HCT116 (cell line): ENCODE measurements around the gene EXOC6B. TPM values are rescaled to one million over a fixed set of nuclear protein-coding genes. Genes with fewer than 3 reads are reported as not detected.

Source experiments
- ATAC-seq: fragments of 200-7000 bp; cut with Tn5 transposase; 2 replicates; pipeline ENCODE4 v1.9.1; 2020; ENCODE audit warnings: mild to moderate bottlenecking, moderate library complexity
- BruUV-seq: library from RNA; stranded (reverse); fragments of 400-500 nt; replicated peaks from 2 replicates; lab custom pipeline; 2021; lab: Mats Ljungman, UMichigan
- CTCF ChIA-PET: fragments of 300-600 bp; sonication (Branson Sonifier 250); formaldehyde crosslinking; loops from one replicate; lab custom pipeline; 2021; ENCODE audit warnings: antibody characterized with exemption; lab: Charles Lee
- POLR2A ChIA-PET: fragments of 300-600, 350-600 bp; sonication (Branson Sonifier 250); formaldehyde crosslinking; loops from one replicate; lab custom pipeline; 2021; ENCODE audit warnings: antibody characterized with exemption; lab: Charles Lee
- RAD21 ChIA-PET, 2 experiments: fragments of 300-600 bp; sonication (Branson Sonifier 250); formaldehyde crosslinking; loops; one replicate each; lab custom pipeline; 2023; ENCODE audit warnings: low total read pairs in 2 of 2; ENCODE audit not compliant: uncharacterized antibody in 2 of 2, unreplicated experiment in 2 of 2, low non-redundant PET in 1 of 2; lab: Charles Lee
- DNase-seq: peaks from one replicate; pipeline ENCODE4 v3.0.0-alpha.2; 2010; ENCODE audit warnings: low read depth, low spot score
- H2AFZ ChIP-seq: fragments of 200-600 bp; shearing (Covaris generic), sonication (generic); 2 replicates; pipeline ENCODE4 v1.6.1; 2017; ENCODE audit warnings: low read depth, mixed run types, mixed read lengths, antibody characterized with exemption, low read length; ENCODE audit not compliant: poor library complexity, severe bottlenecking
- H3K27ac ChIP-seq: 2 replicates; pipeline ENCODE4 v1.5.1; 2012; ENCODE audit warnings: low read depth, low read length
- H3K27me3 ChIP-seq: fragments of 200-600 bp; sonication (generic); 2 replicates; pipeline ENCODE4 v1.6.1; 2016; ENCODE audit warnings: mixed run types, low read length, mixed read lengths; ENCODE audit not compliant: insufficient read depth
- H3K36me3 ChIP-seq, 2 experiments: fragments of 200-500 bp in 1 of 2; fragments of 200-600 bp in 1 of 2; sonication (Bioruptor generic) in 1 of 2; sonication (generic) in 1 of 2; 2 replicates each; pipeline versions ENCODE4 v1.5.1 to v1.6.1; 2014 to 2016; ENCODE audit warnings: low read length in 2 of 2, inconsistent platforms in 1 of 2, mixed read lengths in 1 of 2, mixed run types in 1 of 2; ENCODE audit not compliant: insufficient read depth in 2 of 2, control insufficient read depth in 1 of 2
- H3K4me1 ChIP-seq, 2 experiments: fragments of 200-600 bp in 1 of 2; sonication (generic) in 1 of 2; 2 replicates each; pipeline versions ENCODE4 v1.5.1 to v1.6.1; 2012 to 2017; ENCODE audit warnings: low read length in 2 of 2, inconsistent platforms in 1 of 2, mild to moderate bottlenecking in 1 of 2, mixed read lengths in 1 of 2, mixed run types in 1 of 2, moderate library complexity in 1 of 2; ENCODE audit not compliant: insufficient read depth in 2 of 2, control insufficient read depth in 1 of 2
- H3K4me2 ChIP-seq: fragments of 200-600 bp; sonication (generic); 2 replicates; pipeline ENCODE4 v1.6.1; 2017; ENCODE audit warnings: mixed run types, low read length, mixed read lengths
- H3K4me3 ChIP-seq, 2 experiments: fragments of 200-600 bp in 1 of 2; sonication (generic) in 1 of 2; replicated peaks in 1 of 2; 2 replicates each; pipeline ENCODE4 v1.5.1; 2011 to 2016; ENCODE audit warnings: low read length in 2 of 2, control low read depth in 1 of 2, low read depth in 1 of 2, mild to moderate bottlenecking in 1 of 2, mixed read lengths in 1 of 2, mixed run types in 1 of 2
- H3K79me2 ChIP-seq: fragments of 200-600 bp; sonication (generic); 2 replicates; pipeline ENCODE4 v1.6.1; 2017; ENCODE audit warnings: mild to moderate bottlenecking, mixed run types, low read length, moderate library complexity, mixed read lengths; ENCODE audit not compliant: insufficient read depth
- H3K9ac ChIP-seq: fragments of 200-600 bp; sonication (generic); 2 replicates; pipeline ENCODE4 v1.6.1; 2016; ENCODE audit warnings: low read length, mixed read lengths
- H3K9me2 ChIP-seq: fragments of 200-600 bp; sonication (generic), shearing (Covaris generic); 2 replicates; pipeline ENCODE4 v1.6.1; 2017; ENCODE audit warnings: mixed run types, mild to moderate bottlenecking, moderate library complexity; ENCODE audit not compliant: insufficient read depth
- H3K9me3 ChIP-seq, 2 experiments: fragments of 200-500 bp in 1 of 2; fragments of 200-600 bp in 1 of 2; sonication (Bioruptor generic) in 1 of 2; sonication (generic) in 1 of 2; 2 replicates each; pipeline ENCODE4 v1.6.1; 2014 to 2017; ENCODE audit warnings: low read length in 2 of 2, mixed read lengths in 2 of 2, inconsistent platforms in 1 of 2, low read depth in 1 of 2, mild to moderate bottlenecking in 1 of 2, mixed run types in 1 of 2, moderate library complexity in 1 of 2; ENCODE audit not compliant: control insufficient read depth in 1 of 2, insufficient read depth in 1 of 2
- H4K20me1 ChIP-seq: fragments of 200-600 bp; sonication (generic), shearing (Covaris generic); 2 replicates; pipeline ENCODE4 v1.6.1; 2017; ENCODE audit warnings: mixed run types, mild to moderate bottlenecking, moderate library complexity; ENCODE audit not compliant: insufficient read depth
- ATF3 ChIP-seq: IDR thresholded peaks from 2 replicates; pipeline ENCODE4 v1.6.1; 2012
- CBX3 ChIP-seq: IDR thresholded peaks from 2 replicates; pipeline ENCODE4 v1.6.1; 2012; ENCODE audit warnings: low read depth
- ELF1 ChIP-seq: IDR thresholded peaks from 2 replicates; pipeline ENCODE4 v1.6.1; 2012; ENCODE audit warnings: low read depth, borderline replicate concordance
- EZH2phosphoT487 ChIP-seq: fragments of 200-600 bp; IDR thresholded peaks from 2 replicates; pipeline ENCODE4 v1.6.1; 2018; ENCODE audit warnings: antibody characterized with exemption, borderline replicate concordance
- FOSL1 ChIP-seq: IDR thresholded peaks from 2 replicates; pipeline ENCODE4 v1.6.1; 2012; ENCODE audit warnings: low read depth
- JUND ChIP-seq: IDR thresholded peaks from 2 replicates; pipeline ENCODE4 v1.6.1; 2012
- MAX ChIP-seq: IDR thresholded peaks from 2 replicates; pipeline ENCODE4 v1.6.1; 2012
- POLR2A ChIP-seq: IDR thresholded peaks from 2 replicates; pipeline ENCODE4 v1.7.0; 2011; ENCODE audit warnings: borderline replicate concordance; ENCODE audit not compliant: insufficient read depth, insufficient read length; ENCODE audit errors: extremely low read depth
- POLR2AphosphoS5 ChIP-seq: IDR thresholded peaks from 2 replicates; pipeline ENCODE4 v1.6.1; 2011; ENCODE audit warnings: mild to moderate bottlenecking, low read depth, low read length, moderate library complexity
- REST ChIP-seq: IDR thresholded peaks from 2 replicates; pipeline ENCODE4 v1.6.1; 2012; ENCODE audit warnings: low read depth
- SP1 ChIP-seq: IDR thresholded peaks from 2 replicates; pipeline ENCODE4 v1.6.1; 2012; ENCODE audit warnings: low read depth
- SRF ChIP-seq: IDR thresholded peaks from 2 replicates; pipeline ENCODE4 v1.6.1; 2012; ENCODE audit warnings: low read depth
- TCF7L2 ChIP-seq: IDR thresholded peaks from 2 replicates; pipeline ENCODE4 v1.7.0; 2011; ENCODE audit warnings: borderline replicate concordance, inconsistent platforms; ENCODE audit not compliant: insufficient read depth, insufficient read length; ENCODE audit errors: extremely low read depth
- intact Hi-C: fragments of 100-400 bp; cut with micrococcal nuclease; formaldehyde crosslinking; loops from 2 replicates; pipeline ENCODE4 v1.10.0; 2022
- total RNA-seq: library from RNA; stranded (reverse); gene quantifications from one replicate; pipeline ENCODE4 v1.2.1, GENCODE V29; 2021; ENCODE audit not compliant: unreplicated experiment

The EXOC6B gene
- total RNA-seq, 1 experiment from 2014 or later: 25.4 TPM

GRCh38 chr2:72800492-72800891, 25.3 kb downstream of the EXOC6B start:
- intact Hi-C loops: no loop called here
- CTCF ChIA-PET: no interaction called here
- no peaks in the 10 kb centered on the region for H3K9me2 ChIP-seq
- H3K27me3 ChIP-seq: no peaks in the 10 kb centered on the region
- RAD21 ChIA-PET: no interaction called here
- BruUV-seq: no TSS peak
- no peaks in the 10 kb centered on the region for H3K9me3 ChIP-seq
- no peak overlapping the region for H3K4me2 ChIP-seq
- no peak overlapping the region for H2AFZ ChIP-seq
- TF ChIP-seq FOSL1 (no peak), POLR2AphosphoS5 (no peak), MAX (no peak), JUND (no peak), ATF3 (no peak), REST (no peak)
- H3K4me3 ChIP-seq: no peak overlapping the region
- H3K9ac ChIP-seq: no peak overlapping the region
- H3K4me1 ChIP-seq: no peaks in the 10 kb centered on the region
- POLR2A ChIA-PET: no interaction called here
- ATAC-seq (no peak), DNase-seq (no peak)
- H4K20me1 ChIP-seq: no peaks in the 10 kb centered on the region; the same call in 1 of the 2 replicates
- H3K36me3 ChIP-seq: no peaks in the 10 kb centered on the region
- H3K79me2 ChIP-seq: no peaks in the 10 kb centered on the region
- H3K27ac ChIP-seq: no peak overlapping the region

GRCh38 chr2:72797740-72798139, 28.1 kb downstream of the EXOC6B start:
- no peak overlapping the region for H3K9ac ChIP-seq
- H3K36me3 ChIP-seq: no peaks in the 10 kb centered on the region
- H3K9me3 ChIP-seq: no peaks in the 10 kb centered on the region
- POLR2A ChIA-PET: no interaction called here
- H3K9me2 ChIP-seq: no peaks in the 10 kb centered on the region
- H4K20me1 ChIP-seq: no peaks in the 10 kb centered on the region; the same call in 1 of the 2 replicates
- RAD21 ChIA-PET: no interaction called here
- H3K4me2 ChIP-seq: no peak overlapping the region
- H3K27me3 ChIP-seq: no peaks in the 10 kb centered on the region
- CTCF ChIA-PET: no interaction called here
- ATAC-seq: no peak
- BruUV-seq: no TSS peak
- H2AFZ ChIP-seq: no peak overlapping the region
- DNase-seq: no peak
- intact Hi-C loops: no loop called here
- no peak overlapping the region for H3K4me3 ChIP-seq
- H3K79me2 ChIP-seq: no peaks in the 10 kb centered on the region
- peaks cover 8 to 11% of the 10 kb centered on the region in 2 experiments; a peak in 3 of 4 replicates for H3K4me1 ChIP-seq
- H3K27ac ChIP-seq: no peak overlapping the region
- TF ChIP-seq REST (no peak), POLR2A (no peak), EZH2phosphoT487 (no peak), POLR2AphosphoS5 (no peak), JUND (no peak), CBX3 (no peak), SP1 (no peak), SRF (no peak), TCF7L2 (no peak), ATF3 (no peak), ELF1 (no peak)
